Measurements from ENCODE around the gene SEMA6B.

- TF ChIP-seq CTCF (IDR thresholded peaks at IDR 0.05; ENCODE audit: insufficient read depth, low read length, poor library complexity, severe bottlenecking) (no peak), EZH2phosphoT487 (conservative IDR thresholded peaks at IDR 0.05; ENCODE audit: low read length) (no peak)
Measured at GRCh38 chr19:4536798-4537197, 22.7 kb downstream of the SEMA6B start.
